Upper lobe of left lung (tissue), 4 donors: Measurements from ENCODE around the gene RAET1L.

Experiments
- POLR2AphosphoS5 ChIP-seq, 2 donors: sonication (generic); formaldehyde crosslinking; IDR thresholded peaks; one replicate each; pipeline ENCODE4 v1.5.1; 2017; ENCODE audit warnings: antibody characterized with exemption in 2 of 2
- TF ChIP-seq, protein P1 (sequence below), 6 experiments: fragments of 450-650 bp in 4 of 6; fragments of 200-600 bp in 2 of 6; sonication (generic) in 2 of 6; IDR thresholded peaks; one replicate each; pipeline ENCODE4 v1.5.1; 2016 to 2019; ENCODE audit warnings: antibody characterized with exemption in 6 of 6

DNA sequence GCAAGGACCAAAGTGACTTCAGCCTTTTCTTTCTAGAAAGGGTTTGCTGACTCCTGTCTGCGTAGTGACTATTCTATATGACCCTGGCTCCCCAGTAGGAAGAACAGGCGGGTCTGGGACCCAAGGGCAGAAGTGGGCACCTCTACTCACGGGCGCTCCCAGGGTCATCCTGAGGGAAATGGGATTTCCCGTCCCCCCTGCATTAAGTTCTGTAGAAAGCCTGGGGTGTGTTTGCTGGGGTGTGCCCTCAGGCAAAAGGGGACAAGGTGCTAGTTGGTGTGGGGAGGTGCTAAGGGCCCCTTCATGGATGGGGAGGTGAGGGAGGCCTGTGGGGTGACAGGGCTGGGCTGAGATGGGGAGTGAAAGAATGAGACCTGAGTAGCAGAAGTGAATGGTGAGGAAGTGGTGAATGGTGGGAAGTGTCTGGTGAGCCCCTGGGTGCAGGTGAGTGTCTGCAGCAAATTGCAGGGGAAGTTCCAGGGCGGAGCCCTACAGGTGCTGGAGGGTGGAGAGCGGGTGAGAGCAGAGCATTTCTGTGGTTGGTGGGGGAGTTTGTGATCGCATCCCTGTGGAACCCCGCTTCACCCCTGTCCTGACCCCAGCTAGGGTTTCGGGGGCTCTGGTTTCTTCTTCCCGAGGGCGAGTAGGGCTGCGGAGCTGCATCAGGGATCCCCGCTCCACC lies 21.1 kb downstream of the RAET1L start:
- TF ChIP-seq, protein P1, sequence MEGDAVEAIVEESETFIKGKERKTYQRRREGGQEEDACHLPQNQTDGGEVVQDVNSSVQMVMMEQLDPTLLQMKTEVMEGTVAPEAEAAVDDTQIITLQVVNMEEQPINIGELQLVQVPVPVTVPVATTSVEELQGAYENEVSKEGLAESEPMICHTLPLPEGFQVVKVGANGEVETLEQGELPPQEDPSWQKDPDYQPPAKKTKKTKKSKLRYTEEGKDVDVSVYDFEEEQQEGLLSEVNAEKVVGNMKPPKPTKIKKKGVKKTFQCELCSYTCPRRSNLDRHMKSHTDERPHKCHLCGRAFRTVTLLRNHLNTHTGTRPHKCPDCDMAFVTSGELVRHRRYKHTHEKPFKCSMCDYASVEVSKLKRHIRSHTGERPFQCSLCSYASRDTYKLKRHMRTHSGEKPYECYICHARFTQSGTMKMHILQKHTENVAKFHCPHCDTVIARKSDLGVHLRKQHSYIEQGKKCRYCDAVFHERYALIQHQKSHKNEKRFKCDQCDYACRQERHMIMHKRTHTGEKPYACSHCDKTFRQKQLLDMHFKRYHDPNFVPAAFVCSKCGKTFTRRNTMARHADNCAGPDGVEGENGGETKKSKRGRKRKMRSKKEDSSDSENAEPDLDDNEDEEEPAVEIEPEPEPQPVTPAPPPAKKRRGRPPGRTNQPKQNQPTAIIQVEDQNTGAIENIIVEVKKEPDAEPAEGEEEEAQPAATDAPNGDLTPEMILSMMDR (IDR thresholded peaks at IDR 0.05) = no peak
- TF ChIP-seq POLR2AphosphoS5 (IDR thresholded peaks at IDR 0.05) = no peak
